ENCODE data around the gene RAET1E.
"Not testable (repeated sequence)": the region's sequence is repeated elsewhere in the genome, so short reads cannot be mapped to it uniquely, and the experiment has no call there.

RAET1E gene

GRCh38 chr6:149927025-149927424 lies 29.1 kb upstream of the RAET1E start:
- DNase-seq (ENCODE audit: low read depth), result not testable (repeated sequence)

DNA sequence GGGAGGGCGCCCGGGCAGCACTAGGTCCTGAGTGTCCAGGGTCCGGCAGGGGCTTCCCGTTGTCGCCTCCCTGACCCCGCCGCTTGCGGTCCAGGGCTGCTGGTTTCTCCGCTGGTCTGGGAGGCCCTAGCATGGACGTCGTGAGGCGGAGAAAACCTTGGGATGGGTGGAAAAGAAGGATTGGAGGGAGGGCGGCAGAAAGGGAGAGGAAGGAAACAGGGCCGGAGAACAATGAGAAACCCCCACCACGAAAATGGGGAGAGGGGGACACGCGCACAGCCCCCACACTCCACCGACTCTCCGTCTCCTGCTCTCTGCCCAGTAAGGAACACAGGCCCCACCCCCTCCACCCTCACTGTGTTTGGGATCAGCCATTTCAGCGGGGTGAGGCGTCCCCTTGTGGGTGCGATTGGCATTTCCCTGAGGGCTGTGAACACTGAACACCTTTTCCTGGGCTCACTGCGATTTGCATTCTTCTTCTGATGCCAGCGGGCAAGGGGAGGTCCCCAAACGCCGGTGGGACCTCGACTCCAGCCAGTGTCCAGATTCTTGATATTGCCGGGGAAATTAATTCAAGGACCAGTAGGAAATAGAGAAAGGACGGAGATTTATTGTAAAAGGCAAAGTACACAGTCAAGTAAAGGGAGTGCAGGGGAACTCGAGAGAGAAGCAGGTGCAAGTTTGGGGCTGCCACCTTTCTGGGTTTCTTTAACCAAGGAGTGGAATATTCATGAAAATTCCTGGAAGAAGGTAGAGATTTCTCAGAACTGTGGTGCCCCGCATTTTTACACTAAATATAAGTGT lies 28.3 kb upstream of the RAET1E start:
- DNase-seq (ENCODE audit: low read depth), result peak; percentile 53

GRCh38 chr6:149925253-149925973 lies 27.5 kb upstream of the RAET1E start:
- DNase-seq (ENCODE audit: low read depth), result no peak

DNA sequence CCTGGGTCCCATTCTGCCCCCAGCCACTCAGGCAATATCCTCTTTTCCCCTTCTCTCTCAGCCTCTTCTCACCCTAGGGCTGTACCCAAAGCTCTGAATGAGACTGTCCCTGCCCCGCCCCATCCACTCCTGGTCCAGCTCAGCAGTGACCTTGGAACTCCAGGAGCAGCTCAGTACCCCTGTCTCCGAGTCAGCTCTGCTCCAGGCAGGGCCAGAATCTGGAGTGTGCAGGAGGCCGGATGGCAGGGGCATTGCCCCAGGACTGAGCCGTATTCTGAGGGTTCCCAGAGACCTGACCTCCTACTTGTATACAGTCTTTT lies 27.0 kb upstream of the RAET1E start:
- DNase-seq (ENCODE audit: low read depth), result no peak

GRCh38 chr6:149924206-149924932 lies 26.5 kb upstream of the RAET1E start:
- DNase-seq (ENCODE audit: low read depth), result no peak

DNA sequence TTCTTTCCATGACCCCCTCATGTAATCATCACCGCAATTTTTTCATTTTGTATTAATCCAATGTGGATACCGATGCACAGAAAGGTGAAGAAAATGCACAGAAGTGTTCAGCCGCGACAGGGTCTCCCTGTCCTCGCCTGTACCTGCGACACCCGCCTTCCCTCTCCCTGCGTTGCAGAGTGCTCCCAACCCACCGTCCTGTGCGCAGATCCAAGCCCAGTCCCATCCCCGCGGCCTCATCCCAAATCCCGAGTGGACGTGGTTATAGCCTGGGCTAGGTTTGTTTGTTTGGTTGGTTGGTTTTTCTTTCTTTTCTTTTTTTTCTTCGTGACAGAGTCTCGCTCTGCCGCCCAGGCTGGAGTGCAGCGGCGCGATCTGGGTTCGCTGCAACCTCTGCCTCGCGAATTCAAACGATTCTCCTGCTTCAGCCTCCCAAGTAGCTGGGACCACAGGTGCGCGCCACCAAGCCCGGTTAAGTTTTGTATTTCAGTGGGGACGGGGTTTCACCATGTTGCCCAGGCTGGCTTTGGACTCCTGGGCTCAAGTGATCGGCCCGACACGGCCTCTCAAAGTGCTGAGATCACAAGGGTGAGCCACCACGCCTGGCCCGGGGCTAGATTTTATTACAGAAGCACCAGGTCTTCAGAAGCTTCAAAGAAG lies 25.5 kb upstream of the RAET1E start:
- DNase-seq (ENCODE audit: low read depth), result no peak

- DNase-seq (ENCODE audit: low read depth), result peak; percentile 83
Measured at GRCh38 chr6:149922642-149923326, 24.9 kb upstream of the RAET1E start, which contains the start of gene RAET1G. Gene RAET1G, minus strand, starts transcription at chr6:149923121. Its CDS starts 111 bp downstream, at chr6:149923010.

DNA sequence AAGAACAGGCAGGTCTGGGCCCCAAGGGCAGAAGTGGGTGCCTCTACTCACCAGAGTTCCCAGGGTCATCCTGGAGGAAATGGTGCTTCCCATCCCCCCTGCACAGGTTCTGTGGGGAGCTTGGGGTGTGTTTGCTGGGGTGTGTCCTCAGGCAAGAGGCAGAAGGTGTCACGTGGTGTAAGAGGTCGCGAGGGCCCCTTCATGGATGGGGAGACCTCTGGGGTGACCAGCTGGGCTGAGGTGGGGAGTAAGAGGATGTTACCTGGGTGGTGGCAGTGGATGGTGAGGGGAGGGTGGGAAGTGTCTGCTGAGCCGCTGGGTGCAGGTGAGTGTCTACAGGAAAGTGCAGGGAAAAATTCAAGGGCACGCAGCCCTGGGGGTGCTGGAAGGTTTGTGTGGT lies 24.2 kb upstream of the RAET1E start:
- DNase-seq (ENCODE audit: low read depth), result not testable (repeated sequence)

- DNase-seq (ENCODE audit: low read depth), result no peak
Measured at GRCh38 chr6:149921361-149921760, 23.4 kb upstream of the RAET1E start.

- DNase-seq (ENCODE audit: low read depth), result no peak
Measured at GRCh38 chr6:149919834-149920225, 21.9 kb upstream of the RAET1E start.

DNA sequence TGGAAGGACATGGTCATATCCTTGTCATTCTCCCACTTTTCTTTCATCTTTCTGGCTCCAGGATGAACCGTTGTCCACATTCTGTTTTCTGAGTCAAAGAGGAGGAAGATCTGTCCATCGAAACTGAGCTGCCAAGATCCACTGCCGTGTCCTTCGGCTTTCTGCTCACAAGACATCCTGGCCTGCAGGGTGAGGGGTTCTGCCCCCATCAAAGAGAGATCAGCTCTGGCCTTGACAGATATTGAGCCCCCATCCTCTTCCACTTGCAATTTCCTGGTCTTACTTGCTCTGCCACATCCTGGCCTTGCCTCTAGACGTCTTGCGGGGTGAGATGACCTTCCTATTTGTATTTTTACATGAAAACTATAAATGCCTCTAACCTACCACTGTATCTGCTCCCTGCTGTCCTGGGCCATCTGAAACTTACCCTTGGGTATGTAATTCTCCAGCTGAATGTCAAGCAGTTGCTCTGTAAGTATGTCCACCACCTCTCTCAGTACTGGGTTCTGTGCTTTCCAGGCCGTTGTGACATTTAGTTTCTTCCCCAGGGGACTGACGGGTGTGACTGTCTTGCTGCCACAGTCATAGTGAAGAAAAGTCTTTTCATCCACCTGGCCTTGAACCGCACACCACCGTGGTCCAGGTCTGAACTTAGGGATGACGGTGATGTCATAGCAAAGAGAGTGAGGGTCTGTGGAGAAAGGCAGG lies 21.4 kb upstream of the RAET1E start:
- DNase-seq (ENCODE audit: low read depth), result not testable (repeated sequence)

DNA sequence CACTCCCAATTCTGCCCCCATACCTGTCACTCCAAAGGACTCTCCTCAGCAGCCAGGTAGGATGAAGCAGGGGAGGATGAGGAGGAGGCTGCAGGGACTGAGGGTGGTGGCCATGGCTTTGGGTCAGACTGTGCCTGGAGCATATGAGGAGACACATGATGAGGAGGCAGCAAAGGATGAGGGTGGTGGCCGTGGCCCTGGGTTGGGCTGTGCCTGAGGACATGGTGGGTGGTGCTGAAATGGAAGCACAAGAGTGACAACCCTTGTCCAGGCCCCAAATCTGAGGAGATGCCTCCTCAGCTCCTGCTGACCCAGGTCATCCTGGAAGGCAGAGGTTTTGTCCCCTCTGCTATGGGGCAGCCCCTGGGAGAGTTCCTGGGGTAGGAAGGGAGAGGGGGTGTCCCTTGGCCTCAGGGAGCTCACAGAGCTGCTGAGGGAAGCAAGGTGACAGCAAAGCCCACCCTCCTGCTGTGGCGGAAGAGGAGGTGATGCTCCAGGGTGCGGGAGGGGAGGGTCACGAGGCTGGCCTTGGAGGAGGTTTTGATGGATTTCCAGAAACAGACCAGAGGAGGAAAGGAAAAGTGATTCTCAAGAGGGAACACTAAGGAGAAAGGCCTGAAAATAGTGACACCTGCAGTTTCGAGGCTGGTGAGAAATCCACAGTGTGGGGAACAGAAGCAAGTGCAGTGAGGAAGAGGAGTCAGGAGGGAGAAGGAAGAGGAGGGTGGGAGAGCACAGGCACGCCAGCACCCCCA lies 20.4 kb upstream of the RAET1E start:
- no peak for DNase-seq (ENCODE audit: low read depth)

DNA sequence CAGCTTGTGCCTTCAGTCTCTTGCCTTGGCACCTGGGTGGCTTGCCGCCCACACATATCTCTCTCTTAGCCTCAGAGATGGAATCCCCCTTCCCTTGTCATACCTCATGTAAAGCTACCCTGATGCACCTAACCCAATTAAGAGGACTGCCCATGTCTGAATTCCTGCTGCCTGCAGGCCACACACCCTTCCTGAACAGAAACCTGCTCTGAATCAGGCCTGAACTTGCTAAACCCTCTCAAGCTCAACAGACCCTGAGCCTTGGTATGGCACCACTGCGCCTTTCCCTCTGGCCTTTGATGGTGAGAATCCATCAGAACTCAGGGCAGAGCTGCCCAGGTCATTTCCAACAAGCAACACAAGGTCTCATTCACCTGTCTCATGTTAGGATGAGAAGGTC lies 19.8 kb upstream of the RAET1E start:
- DNase-seq (ENCODE audit: low read depth), result no peak

GRCh38 chr6:149915970-149916865 lies 18.3 kb upstream of the RAET1E start:
- DNase-seq (ENCODE audit: low read depth), result no peak

GRCh38 chr6:149913540-149914240 lies 15.8 kb upstream of the RAET1E start:
- no peak for DNase-seq (ENCODE audit: low read depth)

DNA sequence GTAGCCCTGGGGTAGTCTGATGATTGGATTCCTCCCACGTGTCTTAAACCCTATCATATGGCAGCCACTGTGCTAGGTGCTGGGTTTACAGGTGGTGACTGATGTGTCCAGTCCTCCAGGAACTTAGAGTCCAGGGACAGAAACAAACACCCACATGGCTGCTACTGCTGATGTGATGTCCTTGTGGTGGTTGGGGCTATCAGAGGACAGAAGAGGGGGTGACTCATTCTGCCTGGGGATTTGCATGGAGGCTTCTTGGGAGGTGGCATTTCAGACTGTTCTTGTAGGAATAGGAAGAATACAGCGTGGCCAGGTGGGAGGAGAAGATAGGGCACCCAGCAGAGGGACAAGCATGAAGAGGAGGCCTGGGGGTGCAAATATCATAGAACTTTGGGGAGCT lies 15.2 kb upstream of the RAET1E start:
- DNase-seq (ENCODE audit: low read depth), result no peak

GRCh38 chr6:149912680-149913079 lies 14.8 kb upstream of the RAET1E start:
- not testable (repeated sequence) for DNase-seq (ENCODE audit: low read depth)

- no peak for DNase-seq (ENCODE audit: low read depth)
Measured at GRCh38 chr6:149910721-149911151, 12.8 kb upstream of the RAET1E start.

All from HS-5 (cell line).